ENCODE results near the gene ALDH16A1.

GRCh38 chr19:49453757-49454240, 774 bp downstream of the ALDH16A1 start:
- TF ChIP-seq CTCF (IDR thresholded peaks at IDR 0.05; ENCODE audit: extremely low read depth in 1 of 2, insufficient read depth in 1 of 2, low read depth in 1 of 2, low read length in 2 of 2), result no peak
- no peak for TF ChIP-seq POLR2A (IDR thresholded peaks at IDR 0.05; ENCODE audit: low read depth, low read length)
- TF ChIP-seq MAX (IDR thresholded peaks at IDR 0.05; ENCODE audit: insufficient read depth, insufficient read length), result no peak
- no peak for TF ChIP-seq GATA2 (IDR thresholded peaks at IDR 0.05; ENCODE audit: insufficient read depth, insufficient read length, low read depth, low read length)
- TF ChIP-seq MYC (IDR thresholded peaks at IDR 0.05; ENCODE audit: low read depth, low read length), result no peak
- TF ChIP-seq POLR2AphosphoS5 (IDR thresholded peaks at IDR 0.05; ENCODE audit: insufficient read depth, low read depth, low read length), result no peak
- no peak for TF ChIP-seq EZH2 (IDR thresholded peaks at IDR 0.05; ENCODE audit: borderline replicate concordance, low read depth, low read length, severe bottlenecking)
- TF ChIP-seq JUN (IDR thresholded peaks at IDR 0.05; ENCODE audit: borderline replicate concordance, insufficient read depth, insufficient read length, low read depth), result no peak
